Esophagus muscularis mucosa (tissue), 4 donors: ENCODE data around the gene BCL2L14. TPM values are rescaled to one million over a fixed set of nuclear protein-coding genes. Genes with fewer than 3 reads are reported as not detected.

Experiments used
- DNase-seq: peaks from one replicate; pipeline ENCODE4 v3.0.0-alpha.2; 2017; ENCODE audit errors: extremely low spot score
- H3K27ac ChIP-seq, 4 donors: fragments of 200-600 bp; sonication (generic); replicated peaks in 1 of 4; 1 replicate in 3 of 4; 2 replicates in 1 of 4; pipeline ENCODE4 v1.5.1; 2016 to 2019; ENCODE audit warnings: mild to moderate bottlenecking in 1 of 4
- H3K27me3 ChIP-seq, 4 donors: fragments of 200-600 bp; sonication (generic); one replicate each; pipeline versions ENCODE4 v1.5.1 to v1.6.0; 2016 to 2019
- H3K36me3 ChIP-seq, 4 donors: fragments of 200-600 bp; sonication (generic); one replicate each; pipeline ENCODE4 v1.5.1; 2016 to 2019
- H3K4me1 ChIP-seq, 4 donors: fragments of 200-600 bp; sonication (generic); one replicate each; pipeline ENCODE4 v1.5.1; 2016 to 2019
- H3K4me3 ChIP-seq, 4 donors: fragments of 200-600 bp; sonication (generic); 1 replicate in 2 of 4; 2 replicates in 2 of 4; pipeline ENCODE4 v1.5.1; 2016 to 2019; ENCODE audit warnings: mild to moderate bottlenecking in 4 of 4, moderate library complexity in 1 of 4
- H3K9me3 ChIP-seq, 4 donors: fragments of 200-600 bp; sonication (generic); 1 replicate in 3 of 4; 2 replicates in 1 of 4; pipeline ENCODE4 v1.5.1; 2016 to 2019
- CTCF ChIP-seq, 3 experiments: fragments of 200-600 bp in 2 of 3; fragments of 450-650 bp in 1 of 3; sonication (generic) in 2 of 3; IDR thresholded peaks; one replicate each; pipeline ENCODE4 v1.5.1; 2017 to 2019; ENCODE audit warnings: antibody characterized with exemption in 3 of 3, mild to moderate bottlenecking in 2 of 3, moderate library complexity in 1 of 3
- EP300 ChIP-seq: sonication (generic); formaldehyde crosslinking; IDR thresholded peaks from one replicate; pipeline ENCODE4 v1.6.1; 2017; ENCODE audit warnings: antibody characterized with exemption
- POLR2A ChIP-seq: fragments of 450-650 bp; IDR thresholded peaks from one replicate; pipeline ENCODE4 v1.6.1; 2017; ENCODE audit warnings: antibody characterized with exemption, moderate library complexity, mild to moderate bottlenecking, low read depth
- POLR2AphosphoS5 ChIP-seq, 2 donors: sonication (generic); formaldehyde crosslinking; IDR thresholded peaks; one replicate each; pipeline ENCODE4 v1.6.1; 2017; ENCODE audit warnings: antibody characterized with exemption in 2 of 2
- WGBS: methylation state at CpG from one replicate; pipeline ENCODE4 v1.1.5; 2018; 5-methylcytosine and 5-hydroxymethylcytosine counted together
- intact Hi-C: fragments of 100-400 bp; cut with DNase I; formaldehyde crosslinking; loops from one replicate; pipeline ENCODE4 v1.15.1; 2023
- total RNA-seq, 4 donors: library from RNA; depleted of rRNA; stranded (reverse); fragments of >200 nt; gene quantifications; one replicate each; pipeline versions ENCODE4 v1.1.0 to v1.2.1, GENCODE V29; 2016

BCL2L14 gene
- not detected for total RNA-seq

DNA sequence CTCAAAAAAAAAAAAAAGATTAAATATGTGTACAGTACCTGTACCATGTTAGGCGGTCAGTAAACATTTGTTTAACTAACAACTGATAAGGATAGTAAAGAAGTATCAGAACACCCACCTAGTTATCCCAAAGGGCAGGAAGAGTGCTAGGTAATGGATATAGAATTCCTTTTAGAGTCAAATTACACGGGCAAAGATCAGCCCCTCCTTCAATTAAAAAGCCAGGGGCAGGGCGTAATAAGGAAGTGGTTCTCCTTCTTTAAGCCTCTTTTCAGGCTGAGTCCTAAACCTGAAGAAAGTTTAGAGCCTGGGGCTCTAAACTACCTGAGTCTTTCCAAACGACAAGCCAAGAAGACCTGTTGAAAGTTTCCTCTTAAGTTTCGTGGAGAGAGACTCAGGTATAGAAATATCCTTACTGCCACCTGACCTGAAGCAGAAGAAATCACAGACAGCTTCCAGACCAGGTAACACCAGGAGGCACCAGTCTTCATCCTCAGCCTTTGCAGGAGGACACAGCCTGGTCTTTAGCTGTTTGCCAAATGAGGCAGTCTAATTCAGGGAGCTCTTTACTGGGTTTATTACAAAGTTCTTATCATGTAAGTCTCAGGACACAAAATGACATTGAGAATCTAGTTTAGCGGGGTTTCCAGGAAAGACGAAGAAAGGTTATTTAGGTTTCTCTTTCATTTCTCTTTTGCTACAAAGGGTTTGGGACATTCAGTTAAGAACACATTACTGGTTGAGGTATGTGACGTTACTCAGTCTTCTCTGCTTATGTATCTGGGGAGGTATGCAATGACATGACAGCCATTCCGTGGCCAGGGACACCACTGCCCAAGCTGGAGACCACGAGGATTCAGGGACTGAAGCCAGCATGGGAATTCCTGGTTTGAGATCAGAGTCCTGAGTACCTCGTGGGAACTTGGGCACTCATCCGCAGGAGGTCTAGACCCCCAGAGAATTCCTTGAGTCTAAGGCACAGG lies at the start of gene BCL2L14:
BCL2L14 (plus strand) TSS at position 266 of the 983 bp plus-strand sequence. CDS start 8,367 bp downstream, outside the sequence.
- H3K36me3 ChIP-seq: no peaks in the 10 kb centered on the region
- no peaks in the 10 kb centered on the region for H3K9me3 ChIP-seq
- no peaks in the 10 kb centered on the region for H3K4me1 ChIP-seq
- DNase-seq: no peak
- no peak within 1 kb of the TSS for H3K4me3 ChIP-seq
- 76% methylated on average over 12 of the region's 12 CpGs for WGBS
- H3K27me3 ChIP-seq: no peaks in the 10 kb centered on the region
- H3K27ac ChIP-seq: no peak within 1 kb of the TSS
- TF ChIP-seq POLR2A: no peak
- no peak for TF ChIP-seq POLR2AphosphoS5 (IDR thresholded peaks at IDR 0.05)
- TF ChIP-seq EP300: no peak
- no peak for TF ChIP-seq CTCF (IDR thresholded peaks at IDR 0.05)
- intact Hi-C loops: no loop called here

DNA sequence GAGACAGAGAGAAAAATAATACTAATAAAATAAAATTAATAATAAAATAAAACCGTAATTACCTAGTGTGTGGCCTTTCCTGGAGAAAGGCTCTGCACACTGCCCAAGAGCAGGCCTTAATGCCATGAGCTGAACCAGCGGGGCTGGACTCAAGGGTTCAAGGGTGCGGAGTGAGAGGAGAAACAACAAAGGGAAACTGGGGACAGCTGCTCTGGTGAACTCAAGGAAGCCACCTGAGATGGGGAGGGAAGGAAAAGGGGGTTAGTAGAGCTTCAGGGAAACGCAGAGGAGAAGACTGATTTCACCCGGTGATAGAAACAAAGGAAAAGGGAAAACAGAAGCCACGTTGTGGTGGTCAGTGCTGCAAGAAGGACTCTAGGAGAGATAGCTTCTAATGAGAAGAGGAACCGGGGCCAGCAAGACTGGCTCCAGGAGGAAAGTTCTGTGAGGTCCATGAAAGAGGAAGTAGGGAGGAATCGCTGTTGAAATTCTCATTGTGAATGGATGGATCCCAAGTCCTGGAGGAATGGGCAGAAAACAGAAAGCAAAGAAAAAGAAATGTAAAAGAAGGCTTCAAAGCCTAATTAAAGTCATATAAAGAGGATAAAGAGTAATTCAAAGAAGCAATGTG lies 48.3 kb upstream of the BCL2L14 start:
- DNase-seq: peak; percentile 53
- WGBS: 81% methylated on average over 8 of the region's 8 CpGs
- H3K27me3 ChIP-seq: no peaks in the 10 kb centered on the region
- no peaks in the 10 kb centered on the region for H3K36me3 ChIP-seq
- peaks cover 0 to 7% (median 0%) of the 10 kb centered on the region in 4 donors for H3K4me1 ChIP-seq
- no peak overlapping the region for H3K4me3 ChIP-seq
- intact Hi-C loops: no loop called here
- H3K9me3 ChIP-seq: no peaks in the 10 kb centered on the region
- no peak for TF ChIP-seq POLR2AphosphoS5 (IDR thresholded peaks at IDR 0.05)
- no peak for TF ChIP-seq CTCF (IDR thresholded peaks at IDR 0.05)
- no peak for TF ChIP-seq EP300
- TF ChIP-seq POLR2A: no peak
- no peak overlapping the region for H3K27ac ChIP-seq

- TF ChIP-seq POLR2AphosphoS5 (IDR thresholded peaks at IDR 0.05) (no peak), POLR2A (no peak), CTCF (IDR thresholded peaks at IDR 0.05) (no peak), EP300 (no peak)
- Histone ChIP-seq H3K27ac (no peak overlapping the region), H3K36me3 (no peaks in the 10 kb centered on the region), H3K4me1 (peaks cover 0 to 2% (median 0%) of the 10 kb centered on the region in 4 donors), H3K27me3 (no peaks in the 10 kb centered on the region), H3K9me3 (no peaks in the 10 kb centered on the region), H3K4me3 (no peak overlapping the region)
- peak; percentile 64 for DNase-seq
- intact Hi-C loops: no loop called here
- 79% methylated on average over 2 of the region's 2 CpGs for WGBS
These were observed 47.3 kb upstream of the BCL2L14 start for GRCh38 chr12:12023456-12023855.

GRCh38 chr12:12024911-12025682 lies 45.6 kb upstream of the BCL2L14 start:
- Histone ChIP-seq H3K27me3 (no peaks in the 10 kb centered on the region), H3K9me3 (no peaks in the 10 kb centered on the region), H3K27ac (no peak overlapping the region), H3K36me3 (no peaks in the 10 kb centered on the region), H3K4me3 (no peak overlapping the region), H3K4me1 (no peaks in the 10 kb centered on the region)
- intact Hi-C loops: no loop called here
- no peak for TF ChIP-seq EP300
- TF ChIP-seq POLR2AphosphoS5 (IDR thresholded peaks at IDR 0.05): no peak
- TF ChIP-seq POLR2A: no peak
- no peak for TF ChIP-seq CTCF (IDR thresholded peaks at IDR 0.05)
- WGBS: 75% methylated on average over 10 of the region's 10 CpGs
- peak; percentile 74 for DNase-seq
